Activated T-cell treated with anti-CD3 and anti-CD28 coated beads for 4 hours (primary cell): ENCODE results near the gene CDC42SE2.
"Not testable (repeated sequence)": the region's sequence is repeated elsewhere in the genome, so short reads cannot be mapped to it uniquely, and the experiment has no call there.

Source experiments
- DNase-seq: peaks from one replicate; pipeline ENCODE4 v3.0.0-alpha.2; 2020

CDC42SE2 gene

DNA sequence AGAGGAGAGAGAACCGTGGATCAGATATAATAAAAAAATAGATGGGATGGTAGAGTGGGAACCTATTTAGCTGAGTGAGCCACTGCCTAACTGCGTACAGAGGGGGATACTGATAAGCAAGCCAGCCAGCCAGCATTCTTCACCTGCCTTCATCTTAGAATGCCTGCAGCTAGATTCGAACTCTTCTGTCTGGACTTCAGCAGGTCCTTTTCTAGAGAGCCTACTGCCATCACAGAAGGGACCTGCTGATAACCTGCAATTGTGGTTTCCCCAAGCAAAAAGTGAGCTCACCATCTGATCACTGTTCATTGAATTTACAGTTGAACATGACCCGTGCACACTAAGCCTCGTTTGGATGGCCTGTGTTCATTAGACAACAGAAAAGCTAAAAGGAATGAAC, 109.4 kb downstream of the CDC42SE2 start:
- DNase-seq, result no peak

DNA sequence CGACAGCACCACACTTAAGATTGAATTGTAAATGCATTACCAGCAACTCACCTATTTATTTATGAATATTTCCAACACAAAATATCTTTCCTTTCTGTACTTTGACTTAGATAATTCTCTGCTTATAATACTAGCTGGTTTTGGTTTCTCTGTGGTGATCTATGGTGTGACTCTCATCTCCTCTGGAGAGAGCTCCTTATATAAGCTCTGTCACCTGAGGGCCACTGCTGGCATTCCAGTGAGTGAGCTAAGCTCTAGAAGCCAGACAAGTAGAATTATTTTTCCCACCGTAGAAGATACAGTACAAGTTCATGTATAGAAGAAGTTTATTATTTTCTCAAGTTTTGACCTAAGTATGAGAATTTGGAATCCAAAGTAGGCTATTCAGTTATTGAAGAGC, 111.5 kb downstream of the CDC42SE2 start:
- no peak for DNase-seq

DNA sequence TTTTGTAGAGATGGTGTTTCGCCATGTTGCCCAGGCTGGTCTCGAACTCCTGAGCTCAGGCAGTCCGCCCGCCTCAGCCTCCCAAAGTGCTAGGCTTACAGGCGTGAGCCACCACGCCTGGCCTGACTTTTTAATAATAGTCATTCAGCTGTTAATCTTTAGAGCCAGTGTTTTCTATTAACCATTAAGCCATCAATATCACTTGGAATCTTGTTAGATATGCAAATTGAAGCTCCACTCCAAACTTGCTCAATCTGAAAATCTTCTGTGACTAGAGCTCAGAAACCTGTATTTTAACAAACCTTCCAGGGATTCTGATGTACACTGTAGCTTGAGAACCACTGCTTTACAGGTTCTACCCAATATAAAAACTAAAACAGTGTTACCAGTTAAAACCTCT, 113.5 kb downstream of the CDC42SE2 start:
- no peak for DNase-seq

GRCh38 chr5:131377785-131378325, 114.0 kb downstream of the CDC42SE2 start:
- DNase-seq, result no peak

DNA sequence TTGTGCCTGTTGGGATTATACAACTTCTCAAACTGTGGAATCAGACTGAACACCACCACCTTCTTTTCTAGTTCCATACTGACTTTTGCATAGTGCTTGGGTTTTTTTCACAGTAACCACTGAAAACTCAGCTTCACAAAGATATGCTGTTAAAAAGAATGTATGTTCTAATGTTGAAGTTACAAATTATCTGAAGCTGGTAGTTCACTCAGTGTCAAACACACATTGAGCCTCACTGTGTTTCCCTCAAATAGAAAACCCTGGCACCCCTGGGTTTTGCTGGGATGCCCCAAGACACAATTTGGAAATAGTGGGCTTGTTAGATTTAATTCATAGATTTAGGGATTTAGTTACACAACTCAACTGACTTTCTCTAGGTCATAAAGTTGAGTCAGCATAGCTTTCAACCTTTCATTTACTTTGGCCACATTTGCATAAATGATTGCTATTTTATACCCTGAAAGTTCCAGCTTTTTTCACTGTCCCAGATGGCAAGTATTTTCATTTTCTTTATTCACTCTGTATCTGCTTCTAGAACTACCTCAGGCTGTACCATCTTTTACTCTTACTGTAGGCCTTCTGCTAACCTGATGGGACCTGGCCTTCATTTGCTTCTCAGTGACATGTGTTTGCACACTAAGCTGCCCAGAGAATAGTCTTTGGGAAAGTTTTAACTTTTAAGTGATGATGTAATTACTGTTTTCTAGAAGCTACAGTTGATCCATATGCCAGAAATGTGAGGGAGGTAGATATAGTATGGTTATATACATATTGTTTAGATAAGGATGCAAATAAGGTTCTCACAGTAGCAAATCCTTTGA, 115.1 kb downstream of the CDC42SE2 start:
- DNase-seq, result no peak

GRCh38 chr5:131379723-131380122, 115.9 kb downstream of the CDC42SE2 start:
- peak; percentile 54 for DNase-seq

- not testable (repeated sequence) for DNase-seq
These were observed 116.4 kb downstream of the CDC42SE2 start for GRCh38 chr5:131380238-131380637.

DNA sequence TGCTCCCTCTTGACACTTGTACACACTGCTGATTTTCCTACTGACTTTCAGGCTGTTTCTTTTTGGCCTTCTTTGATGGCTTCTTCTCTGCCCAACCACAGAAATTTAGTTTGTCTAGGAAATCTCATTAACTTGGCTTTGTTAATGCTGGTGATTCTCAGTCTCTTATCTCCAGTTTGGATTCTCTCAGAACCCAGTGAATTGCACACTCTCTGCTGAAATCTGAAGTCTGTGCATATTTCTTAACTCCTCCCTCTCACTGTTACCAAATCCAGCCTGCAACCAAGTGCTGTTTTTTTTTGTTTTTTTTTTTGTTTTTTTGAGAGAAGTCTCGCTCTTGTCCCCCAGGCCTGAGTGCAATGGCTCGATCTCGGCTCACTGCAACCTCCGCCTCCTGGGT, 117.2 kb downstream of the CDC42SE2 start:
- no peak for DNase-seq

- DNase-seq, result no peak
These were observed 117.9 kb downstream of the CDC42SE2 start for GRCh38 chr5:131381777-131382176.

GRCh38 chr5:131382407-131383395, 118.8 kb downstream of the CDC42SE2 start:
- DNase-seq, result no peak

- DNase-seq, result no peak
These were observed 120.3 kb downstream of the CDC42SE2 start for GRCh38 chr5:131384173-131384572.

GRCh38 chr5:131384616-131385214, 120.9 kb downstream of the CDC42SE2 start:
- peak; percentile 38 for DNase-seq

- DNase-seq, result no peak
These were observed 122.3 kb downstream of the CDC42SE2 start for GRCh38 chr5:131386124-131386523.

- DNase-seq, result no peak
These were observed 122.9 kb downstream of the CDC42SE2 start for GRCh38 chr5:131386779-131387178.

DNA sequence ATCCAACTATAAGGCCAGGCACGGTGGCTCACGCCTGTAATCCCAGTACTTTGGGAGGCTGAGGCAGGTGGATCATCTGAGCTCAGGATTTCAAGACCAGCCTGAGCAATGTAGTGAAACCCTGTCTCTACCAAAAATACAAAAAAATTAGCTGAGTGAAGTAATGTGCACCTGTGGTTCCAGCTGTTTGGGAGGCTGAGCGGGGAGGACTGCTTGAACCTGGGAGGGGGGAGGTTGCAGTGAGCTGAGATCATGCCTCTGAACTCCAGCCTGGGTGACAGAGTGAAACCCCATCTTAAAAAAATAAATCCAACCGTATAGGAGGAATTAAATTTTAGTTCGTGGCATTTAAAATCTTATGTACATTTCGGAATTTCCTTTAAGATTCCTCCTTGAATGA, 123.4 kb downstream of the CDC42SE2 start:
- DNase-seq, result no peak

DNA sequence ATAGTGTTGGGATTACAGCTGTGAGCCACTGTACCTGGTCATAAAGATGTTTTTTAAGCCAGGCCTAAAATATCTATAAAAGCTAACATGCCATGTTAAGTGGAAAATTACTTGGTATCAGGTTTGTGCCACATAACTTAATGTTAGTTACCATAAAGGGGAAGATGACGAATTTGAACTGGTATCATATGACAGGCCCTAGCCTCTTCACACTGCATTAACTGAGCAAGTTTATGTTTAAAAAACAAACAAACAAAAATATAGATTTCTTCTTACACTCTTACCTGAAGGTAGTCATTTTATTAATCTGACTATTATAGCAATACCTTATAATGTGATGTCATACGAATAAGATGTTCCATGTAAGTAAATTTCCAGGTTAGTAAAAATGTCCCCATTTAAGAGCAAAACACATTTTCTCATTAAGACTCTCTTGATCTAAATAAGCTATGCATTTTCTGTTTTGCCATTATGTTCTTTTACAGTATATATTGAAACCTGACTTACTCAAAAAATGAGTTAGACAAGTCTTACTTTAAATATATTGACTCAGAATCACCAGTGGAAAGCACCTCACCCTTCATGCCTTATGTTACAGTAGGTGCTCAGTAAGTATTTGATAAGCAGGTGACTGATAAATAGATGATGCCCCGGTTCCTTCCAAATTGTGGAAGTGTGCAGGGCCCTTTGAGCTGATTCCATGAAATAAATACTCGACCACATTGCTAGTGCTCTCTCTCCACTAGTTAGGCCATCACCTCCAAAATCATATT, 125.4 kb downstream of the CDC42SE2 start:
- DNase-seq, result no peak

DNA sequence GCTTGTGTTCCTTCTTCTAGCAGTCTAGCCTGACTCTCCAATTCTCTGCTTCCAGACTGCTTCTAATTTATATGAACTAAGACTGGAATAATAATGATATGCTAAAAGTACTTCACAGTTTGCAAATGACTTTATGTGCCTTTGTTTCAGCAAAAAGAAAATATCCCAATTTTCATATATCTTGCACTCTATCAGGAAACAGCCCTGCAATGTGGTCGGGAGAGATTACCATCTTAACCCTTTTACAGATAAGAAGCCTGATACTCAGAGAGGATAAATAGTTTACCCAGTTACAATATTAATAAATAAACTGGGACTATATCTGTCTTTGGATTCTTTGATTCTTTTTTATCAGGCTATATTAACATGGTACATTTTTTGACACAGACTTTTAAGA, 126.0 kb downstream of the CDC42SE2 start:
- DNase-seq, result no peak

GRCh38 chr5:131392466-131393095, 128.7 kb downstream of the CDC42SE2 start:
- no peak for DNase-seq

- DNase-seq, result no peak
These were observed 129.7 kb downstream of the CDC42SE2 start for GRCh38 chr5:131393498-131393968.

DNA sequence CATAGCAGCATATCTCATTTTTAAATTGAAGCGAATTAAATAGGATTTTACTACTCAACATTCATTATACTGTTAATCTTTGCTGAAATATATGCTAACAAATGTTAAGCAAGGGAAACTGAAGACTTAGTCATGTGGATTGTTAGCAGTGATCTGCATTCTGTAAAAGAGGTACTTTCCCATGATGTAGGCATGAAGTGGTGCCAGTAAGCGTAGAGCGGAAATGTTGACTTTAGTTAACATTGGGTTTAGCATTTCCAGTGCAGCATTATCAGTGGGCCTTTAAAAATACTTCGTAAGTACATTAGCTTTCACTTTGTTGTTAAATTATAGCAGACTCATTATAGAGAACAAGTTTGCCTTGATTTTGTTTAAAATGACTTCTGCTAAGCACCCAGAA, 130.3 kb downstream of the CDC42SE2 start:
- peak; percentile 38 for DNase-seq

DNA sequence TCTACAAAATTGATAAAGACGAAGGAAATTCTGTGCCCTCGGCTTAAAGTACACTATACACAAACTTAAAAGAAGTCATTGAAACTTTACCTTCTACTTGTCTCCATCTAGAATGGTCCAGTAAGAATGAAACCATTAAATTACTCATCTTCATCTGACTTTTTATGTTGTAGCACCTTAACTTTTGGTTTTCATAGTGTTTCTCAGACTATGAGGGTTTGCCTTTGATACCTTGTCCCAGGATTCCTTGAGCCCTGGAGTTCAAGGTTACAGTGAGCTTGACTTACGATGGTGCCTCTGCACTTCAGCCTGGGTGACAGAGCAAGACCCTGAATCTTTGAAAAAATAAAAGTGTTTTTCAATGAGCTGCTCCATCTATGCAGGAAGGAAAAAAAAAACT, 132.2 kb downstream of the CDC42SE2 start:
- DNase-seq, result no peak
